Endothelial cell of umbilical vein (primary cell): ENCODE measurements around the gene PIGB. TPM values are rescaled to one million over a fixed set of nuclear protein-coding genes. Genes with fewer than 3 reads are reported as not detected.

Source experiments
- BruUV-seq: library from RNA; stranded (reverse); fragments of 400-500 nt; replicated peaks from 2 replicates; lab custom pipeline; 2021; lab: Mats Ljungman, UMichigan
- CTCF ChIA-PET: fragments of 300-600, 350-600 bp; sonication (Branson Sonifier 250); formaldehyde crosslinking; loops from one replicate; lab custom pipeline; 2021; ENCODE audit warnings: antibody characterized with exemption, inconsistent platforms; lab: Charles Lee
- POLR2A ChIA-PET: fragments of 300-600, 350-600 bp; sonication (Branson Sonifier 250); formaldehyde crosslinking; loops from one replicate; lab custom pipeline; 2021; ENCODE audit warnings: antibody characterized with exemption, inconsistent platforms; lab: Charles Lee
- DNase-seq: peaks from one replicate; pipeline ENCODE4 v3.0.0-alpha.2; 2011; ENCODE audit warnings: low read depth, low spot score
- FAIRE-seq: peaks from 2 replicates; lab custom pipeline; 2011; peaks lifted over from hg19 to GRCh38; lab: Jason Lieb, UNC
- H2AFZ ChIP-seq: 2 replicates; pipeline ENCODE4 v1.6.0; 2012; ENCODE audit warnings: low read depth, low read length, control low read depth, inconsistent platforms
- H3K27ac ChIP-seq: 2 replicates; pipeline ENCODE4 v1.5.1; 2011; ENCODE audit warnings: low read depth, mild to moderate bottlenecking, control low read depth, low read length, moderate library complexity; ENCODE audit not compliant: insufficient read depth
- H3K27me3 ChIP-seq, 2 experiments: 2 replicates each; pipeline versions ENCODE4 v1.6.0 to v1.6.1; 2011; ENCODE audit warnings: low read length in 2 of 2, mixed read lengths in 1 of 2; ENCODE audit not compliant: control insufficient read depth in 2 of 2, insufficient read depth in 2 of 2
- H3K36me3 ChIP-seq, 2 experiments: 2 replicates in 1 of 2; 3 replicates in 1 of 2; pipeline ENCODE4 v1.5.1; 2011; ENCODE audit warnings: low read length in 2 of 2, mild to moderate bottlenecking in 1 of 2, moderate library complexity in 1 of 2; ENCODE audit not compliant: control insufficient read depth in 2 of 2, insufficient read depth in 2 of 2; ENCODE audit errors: extremely low read depth in 1 of 2
- H3K4me1 ChIP-seq: 3 replicates; pipeline ENCODE4 v1.5.1; 2011; ENCODE audit warnings: mild to moderate bottlenecking, low read length; ENCODE audit not compliant: control insufficient read depth, insufficient read depth; ENCODE audit errors: extremely low read depth
- H3K4me2 ChIP-seq: 2 replicates; pipeline ENCODE4 v1.6.1; 2011; ENCODE audit warnings: low read length, control low read depth, mixed read lengths; ENCODE audit not compliant: insufficient read depth
- H3K4me3 ChIP-seq, 3 experiments: fragments of 200-600 bp in 1 of 3; sonication (generic), shearing (Covaris generic) in 1 of 3; replicated peaks in 1 of 3; 2 replicates each; pipeline ENCODE4 v1.5.1; 2011 to 2016; ENCODE audit warnings: control low read depth in 3 of 3, low read length in 3 of 3, mild to moderate bottlenecking in 2 of 3, inconsistent platforms in 1 of 3, low read depth in 1 of 3, moderate library complexity in 1 of 3; ENCODE audit not compliant: insufficient read depth in 1 of 3
- H3K79me2 ChIP-seq: 2 replicates; pipeline ENCODE4 v1.6.0; 2012; ENCODE audit warnings: low read length, inconsistent platforms; ENCODE audit not compliant: control insufficient read depth, insufficient read depth
- H3K9ac ChIP-seq: replicated peaks from 2 replicates; pipeline ENCODE3; 2011; ENCODE audit warnings: low read length, control low read depth; ENCODE audit not compliant: insufficient read depth; ENCODE audit errors: extremely low read depth
- H3K9me1 ChIP-seq: replicated peaks from 3 replicates; pipeline ENCODE4 v1.6.0; 2011; ENCODE audit warnings: mild to moderate bottlenecking, low read length; ENCODE audit not compliant: control insufficient read depth, insufficient read depth; ENCODE audit errors: extremely low read depth
- H3K9me3 ChIP-seq: replicated peaks from 2 replicates; pipeline ENCODE4 v1.5.1; 2012; ENCODE audit warnings: low read length, inconsistent platforms; ENCODE audit not compliant: control insufficient read depth, insufficient read depth
- H4K20me1 ChIP-seq: replicated peaks from 2 replicates; pipeline ENCODE3; 2011; ENCODE audit warnings: mild to moderate bottlenecking, low read length; ENCODE audit not compliant: control insufficient read depth, insufficient read depth; ENCODE audit errors: extremely low read depth
- CTCF ChIP-seq, 2 donors: IDR thresholded peaks; 1 replicate in 1 of 2; 2 replicates in 1 of 2; pipeline ENCODE4 v1.5.1; 2011; ENCODE audit warnings: low read length in 2 of 2, mild to moderate bottlenecking in 2 of 2, moderate library complexity in 2 of 2, control low read depth in 1 of 2, inconsistent platforms in 1 of 2, low read depth in 1 of 2; ENCODE audit not compliant: insufficient read depth in 1 of 2; ENCODE audit errors: extremely low read depth in 1 of 2
- EZH2 ChIP-seq: IDR thresholded peaks from 2 replicates; pipeline ENCODE4 v1.6.1; 2012; ENCODE audit warnings: borderline replicate concordance, low read depth, mild to moderate bottlenecking, moderate library complexity, low read length, inconsistent platforms; ENCODE audit not compliant: severe bottlenecking
- FOS ChIP-seq: IDR thresholded peaks from 2 replicates; pipeline ENCODE4 v1.6.1; 2011; ENCODE audit warnings: mild to moderate bottlenecking, low read length, moderate library complexity, borderline replicate concordance; ENCODE audit not compliant: insufficient read depth
- GATA2 ChIP-seq: IDR thresholded peaks from 2 replicates; pipeline ENCODE4 v1.7.0; 2011; ENCODE audit warnings: low read depth, mild to moderate bottlenecking, moderate library complexity, mixed read lengths, low read length; ENCODE audit not compliant: insufficient read length, insufficient read depth
- JUN ChIP-seq: IDR thresholded peaks from 2 replicates; pipeline ENCODE4 v1.6.1; 2011; ENCODE audit warnings: borderline replicate concordance, low read depth; ENCODE audit not compliant: insufficient read length, insufficient read depth
- MYC ChIP-seq: IDR thresholded peaks from one replicate; pipeline ENCODE4 v1.6.1; 2011; ENCODE audit warnings: mild to moderate bottlenecking, low read depth, low read length
- POLR2A ChIP-seq: IDR thresholded peaks from 2 replicates; pipeline ENCODE4 v1.6.1; 2012; ENCODE audit warnings: low read depth, mild to moderate bottlenecking, control low read depth, low read length
- POLR2AphosphoS5 ChIP-seq: IDR thresholded peaks from 2 replicates; pipeline ENCODE4 v1.6.1; 2012; ENCODE audit warnings: low read depth, mild to moderate bottlenecking, control low read depth, low read length, moderate library complexity; ENCODE audit not compliant: insufficient read depth
- dilution Hi-C: fragments of 300-500 bp; cut with MboI; formaldehyde crosslinking; loops from one replicate; pipeline ENCODE4 v1.15.0; 2019; ENCODE audit warnings: low sequenced_read_pairs; ENCODE audit not compliant: extremely low pct_ligation_motif_present
- intact Hi-C: fragments of 100-400 bp; cut with micrococcal nuclease; formaldehyde crosslinking; loops from one replicate; pipeline ENCODE4 v1.10.0; 2022
- polyA plus RNA-seq, 4 experiments: library from polyadenylated mRNA; depleted of rRNA in 3 of 4; stranded (reverse) in 3 of 4; unstranded in 1 of 4; fragments of >200 nt; gene quantifications; 2 replicates each; pipeline versions ENCODE4 v1.2.1 to v1.2.3, GENCODE V29; 2011 to 2012; ENCODE audit warnings: missing spikeins in 1 of 4
- total RNA-seq: library from RNA; stranded (reverse); gene quantifications from 2 replicates; pipeline ENCODE4 v1.2.3, GENCODE V29; 2021
- TF ChIP-seq, protein P1 (sequence below): IDR thresholded peaks from 2 replicates; pipeline ENCODE4 v1.6.1; 2011; ENCODE audit not compliant: insufficient read depth, insufficient read length

PIGB gene
- total and polyA plus RNA-seq, 2 donors (not counting 3 experiments of a cell fraction or from before 2014, with no cell fraction given): 14.1 to 23.9 TPM

DNA sequence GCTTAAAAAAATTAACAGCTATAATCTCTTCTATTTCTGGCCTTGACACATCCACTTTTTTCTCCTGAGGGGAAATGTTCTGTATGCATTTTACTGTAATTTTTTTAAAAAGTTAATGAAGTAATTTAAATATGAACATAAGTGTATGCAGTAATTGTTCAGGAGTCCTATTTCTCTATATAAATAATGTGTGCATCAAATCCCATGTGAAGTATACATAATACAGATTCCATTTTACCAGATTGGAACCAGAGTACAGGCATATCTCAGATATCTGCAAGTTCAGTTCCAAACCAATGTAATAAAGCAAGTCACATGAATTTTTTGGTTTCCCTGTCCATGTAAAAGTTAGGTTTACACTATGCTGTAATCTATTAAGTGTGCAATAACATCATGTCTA, 62.6 kb downstream of the PIGB start:
- Histone ChIP-seq H3K4me3 (no peak overlapping the region), H4K20me1 (no peaks in the 10 kb centered on the region), H3K9ac (no peak overlapping the region), H2AFZ (no peak overlapping the region), H3K9me1 (no peaks in the 10 kb centered on the region), H3K27ac (no peak overlapping the region), H3K4me1 (no peaks in the 10 kb centered on the region), H3K36me3 (peaks cover 0 to 2% of the 10 kb centered on the region in 2 experiments), H3K79me2 (no peaks in the 10 kb centered on the region), H3K27me3 (no peaks in the 10 kb centered on the region), H3K4me2 (no peak overlapping the region), H3K9me3 (no peaks in the 10 kb centered on the region)
- dilution Hi-C loops: no loop called here
- FAIRE-seq (no peak), DNase-seq (no peak)
- BruUV-seq: no TSS peak
- POLR2A ChIA-PET: interaction anchor here (0.6 kb wide), 1 partner anchor 130 kb away, joined by 3 read pairs; no protein-coding TSS in a partner anchor
- intact Hi-C loops: no loop called here
- TF ChIP-seq, protein P1, sequence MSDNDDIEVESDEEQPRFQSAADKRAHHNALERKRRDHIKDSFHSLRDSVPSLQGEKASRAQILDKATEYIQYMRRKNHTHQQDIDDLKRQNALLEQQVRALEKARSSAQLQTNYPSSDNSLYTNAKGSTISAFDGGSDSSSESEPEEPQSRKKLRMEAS: no peak
- TF ChIP-seq FOS: no peak
- no peak for TF ChIP-seq POLR2A
- TF ChIP-seq POLR2AphosphoS5: no peak
- TF ChIP-seq JUN: no peak
- TF ChIP-seq EZH2: no peak
- no peak for TF ChIP-seq GATA2
- TF ChIP-seq MYC: no peak
- TF ChIP-seq CTCF (IDR thresholded peaks at IDR 0.05; ENCODE audit: extremely low read depth in 1 of 2, insufficient read depth in 1 of 2, low read depth in 1 of 2, low read length in 2 of 2): no peak
- CTCF ChIA-PET: no interaction called here
